Measurements from ENCODE around the gene PI4KA.

GRCh38 chr22:20847318-20847822, 11.2 kb downstream of the PI4KA start:
- TF ChIP-seq POLR2A (IDR thresholded peaks at IDR 0.05; ENCODE audit: low read depth), result no peak
- TF ChIP-seq, protein P1, sequence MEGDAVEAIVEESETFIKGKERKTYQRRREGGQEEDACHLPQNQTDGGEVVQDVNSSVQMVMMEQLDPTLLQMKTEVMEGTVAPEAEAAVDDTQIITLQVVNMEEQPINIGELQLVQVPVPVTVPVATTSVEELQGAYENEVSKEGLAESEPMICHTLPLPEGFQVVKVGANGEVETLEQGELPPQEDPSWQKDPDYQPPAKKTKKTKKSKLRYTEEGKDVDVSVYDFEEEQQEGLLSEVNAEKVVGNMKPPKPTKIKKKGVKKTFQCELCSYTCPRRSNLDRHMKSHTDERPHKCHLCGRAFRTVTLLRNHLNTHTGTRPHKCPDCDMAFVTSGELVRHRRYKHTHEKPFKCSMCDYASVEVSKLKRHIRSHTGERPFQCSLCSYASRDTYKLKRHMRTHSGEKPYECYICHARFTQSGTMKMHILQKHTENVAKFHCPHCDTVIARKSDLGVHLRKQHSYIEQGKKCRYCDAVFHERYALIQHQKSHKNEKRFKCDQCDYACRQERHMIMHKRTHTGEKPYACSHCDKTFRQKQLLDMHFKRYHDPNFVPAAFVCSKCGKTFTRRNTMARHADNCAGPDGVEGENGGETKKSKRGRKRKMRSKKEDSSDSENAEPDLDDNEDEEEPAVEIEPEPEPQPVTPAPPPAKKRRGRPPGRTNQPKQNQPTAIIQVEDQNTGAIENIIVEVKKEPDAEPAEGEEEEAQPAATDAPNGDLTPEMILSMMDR (IDR thresholded peaks at IDR 0.05), result no peak

Data from esophagus muscularis mucosa (tissue), 3 donors.